HG03469 (cell line): ENCODE results near the gene STAT3.
"Not testable (repeated sequence)": the region's sequence is repeated elsewhere in the genome, so short reads cannot be mapped to it uniquely, and the experiment has no call there.

Experiments used
- ATAC-seq: cut with Tn5 transposase; IDR thresholded peaks from one replicate; pipeline ENCODE4 v1.9.1; 2021; ENCODE audit warnings: mild to moderate bottlenecking, moderate library complexity, moderate number of reproducible peaks; ENCODE audit not compliant: unreplicated experiment

Gene STAT3

DNA sequence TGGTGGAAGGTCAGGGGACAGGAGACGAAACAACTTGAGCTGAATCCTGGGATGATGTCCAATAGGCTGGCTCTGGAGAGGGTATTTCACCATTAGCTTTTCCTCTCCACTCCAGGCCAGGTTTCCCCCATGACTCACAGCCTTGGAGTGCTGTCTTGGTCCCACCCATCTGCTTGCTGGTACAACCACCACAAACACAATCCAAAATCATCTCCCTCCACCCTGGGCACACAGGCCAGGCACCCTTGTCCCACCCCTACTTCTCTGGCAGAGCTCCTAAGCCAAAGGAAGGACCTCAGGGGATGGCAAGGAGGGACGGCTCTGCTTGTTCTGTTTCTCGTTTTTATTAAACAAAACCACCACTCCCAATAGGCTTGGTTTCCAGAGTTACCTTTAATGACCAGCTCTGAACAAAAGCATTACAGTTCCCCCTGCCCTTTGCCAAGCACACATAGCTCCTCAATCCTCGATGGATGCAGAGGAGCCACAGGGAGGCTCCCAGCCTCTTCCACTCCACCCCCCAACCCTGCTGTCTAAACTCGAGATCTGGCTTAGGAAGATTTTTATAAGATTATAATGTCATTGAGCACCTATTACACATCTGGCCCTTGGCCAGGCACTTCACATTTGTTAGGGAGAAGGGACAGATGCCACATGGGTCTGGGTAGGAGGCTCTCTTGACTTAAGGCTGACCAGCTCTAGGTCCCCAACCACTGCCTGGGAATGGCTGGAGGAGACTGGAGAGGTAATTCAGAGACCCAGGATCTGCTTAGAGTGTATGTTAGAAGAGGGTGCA is 21.5 kb upstream of the STAT3 start:
- no peak for ATAC-seq

DNA sequence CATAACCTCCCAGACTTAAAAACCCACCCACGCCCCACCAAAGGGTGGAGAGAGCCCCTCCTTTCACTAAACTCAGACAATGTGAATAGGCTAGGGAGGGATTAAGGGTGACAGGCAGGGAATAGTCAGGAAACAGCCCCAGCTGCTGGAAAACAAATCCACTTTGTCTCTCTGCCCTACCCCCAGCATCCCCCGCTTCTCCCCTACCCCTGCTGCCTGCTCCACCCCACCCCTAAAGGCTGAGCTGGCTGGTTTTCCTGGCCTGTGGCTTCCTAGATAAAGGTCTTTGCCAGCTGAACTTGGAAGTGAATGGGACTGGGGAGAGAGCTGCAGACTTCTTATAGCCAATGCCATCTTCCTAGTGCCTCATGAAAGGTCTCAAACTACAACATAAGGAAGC is 19.8 kb upstream of the STAT3 start:
- no peak for ATAC-seq

DNA sequence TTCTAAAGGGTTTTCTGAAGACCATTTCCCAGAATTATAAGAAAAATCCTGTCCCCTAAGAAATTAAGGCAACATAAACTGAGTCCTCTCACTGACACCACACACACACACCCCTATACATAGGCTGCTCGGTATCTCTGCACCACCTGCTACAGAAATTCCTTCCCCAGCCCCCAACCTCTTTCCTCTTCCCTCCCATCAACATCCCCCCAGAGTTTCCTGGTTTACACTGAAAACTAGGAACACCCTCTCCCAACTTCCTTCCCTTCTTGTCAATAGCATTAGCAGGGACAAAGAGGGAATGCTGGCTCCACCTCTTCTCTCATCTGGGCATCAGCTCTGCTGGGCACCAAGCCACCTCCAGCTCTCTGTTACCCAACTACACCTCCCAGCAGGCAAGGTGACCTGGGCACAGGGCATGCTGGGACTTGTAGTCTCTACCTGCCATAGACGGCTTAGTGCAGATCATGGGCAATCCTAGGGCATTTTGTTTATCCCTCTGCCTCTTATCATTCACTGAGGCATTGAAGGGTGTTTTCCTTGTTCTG is 19.1 kb upstream of the STAT3 start:
- no peak for ATAC-seq

DNA sequence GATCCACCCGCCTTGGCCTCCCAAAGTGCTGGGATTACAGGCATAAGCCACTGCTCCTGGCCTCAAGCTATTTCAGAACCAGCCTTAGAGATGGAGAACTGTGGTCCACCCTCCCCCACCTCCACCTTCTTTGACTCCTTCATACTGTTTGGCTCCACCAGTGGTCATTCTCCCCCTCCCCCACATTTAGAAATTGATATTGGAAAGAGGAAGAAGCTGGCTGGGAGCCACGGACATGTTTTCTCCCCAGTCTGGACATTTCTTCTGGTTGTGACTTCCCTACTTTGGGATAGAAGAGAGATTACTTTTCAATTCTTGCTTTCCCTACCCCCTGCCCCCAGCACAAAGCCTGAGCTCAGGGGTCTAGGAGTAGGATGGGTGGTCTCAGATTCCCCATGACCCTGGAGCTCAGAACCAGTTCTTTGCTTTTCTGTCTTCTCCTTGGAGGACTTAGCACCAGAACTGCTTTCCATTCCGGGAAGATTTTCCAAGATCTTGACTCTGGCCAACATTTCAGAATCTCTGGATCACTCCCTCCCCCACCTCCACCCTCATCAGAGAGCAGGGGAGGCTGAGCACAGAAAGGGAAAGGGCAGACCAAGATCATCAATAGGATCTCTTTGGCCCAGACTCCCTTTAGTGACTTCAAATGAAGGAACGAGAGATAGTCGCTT is 18.5 kb upstream of the STAT3 start:
- ATAC-seq, result no peak

DNA sequence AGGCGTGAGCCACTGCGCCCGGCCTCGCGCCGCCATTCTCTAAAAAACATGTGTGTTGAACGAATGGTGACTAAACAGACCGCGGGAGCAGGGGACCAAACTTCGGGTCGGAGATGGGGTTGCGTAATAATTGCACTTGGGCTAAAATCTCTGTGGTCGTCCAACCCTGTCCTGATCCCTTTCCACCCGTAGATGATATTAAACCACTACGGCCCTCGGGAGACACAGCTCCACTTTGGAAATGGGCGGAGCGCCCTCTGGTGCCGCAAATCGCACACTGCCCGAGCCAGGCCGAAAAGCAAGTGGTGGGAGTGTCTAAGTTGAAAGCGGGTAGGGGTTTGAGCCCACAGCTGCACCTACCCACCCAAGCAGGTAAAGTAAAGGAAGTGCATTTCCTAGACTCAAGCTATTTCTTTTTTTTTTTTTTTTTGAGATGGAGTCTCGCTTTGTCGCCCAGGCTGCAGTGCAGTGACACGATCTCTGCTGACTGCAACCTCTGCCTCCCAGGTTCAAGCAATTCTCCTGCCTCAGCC is 17.8 kb upstream of the STAT3 start:
- ATAC-seq, result no peak

DNA sequence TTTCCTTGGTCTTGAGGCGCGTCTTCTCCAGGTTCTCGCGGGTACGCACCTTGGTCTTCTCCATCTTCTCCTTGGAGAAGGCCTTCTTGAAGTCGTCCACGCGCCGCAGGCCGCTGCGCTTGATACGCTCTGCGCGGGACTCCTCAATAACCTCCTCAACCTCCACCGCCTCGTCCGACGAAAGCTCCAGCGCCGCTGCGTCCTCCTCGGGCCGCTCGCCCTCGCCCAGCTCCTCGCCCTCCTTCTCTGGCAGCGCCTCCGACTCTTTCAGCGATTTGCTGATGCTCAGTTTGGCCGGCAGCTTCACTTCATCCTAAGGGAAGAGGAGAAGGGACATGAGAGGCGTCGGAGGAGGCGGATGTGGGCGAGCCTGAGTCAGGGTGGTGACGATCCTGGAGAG is 16.8 kb upstream of the STAT3 start:
- no peak for ATAC-seq

DNA sequence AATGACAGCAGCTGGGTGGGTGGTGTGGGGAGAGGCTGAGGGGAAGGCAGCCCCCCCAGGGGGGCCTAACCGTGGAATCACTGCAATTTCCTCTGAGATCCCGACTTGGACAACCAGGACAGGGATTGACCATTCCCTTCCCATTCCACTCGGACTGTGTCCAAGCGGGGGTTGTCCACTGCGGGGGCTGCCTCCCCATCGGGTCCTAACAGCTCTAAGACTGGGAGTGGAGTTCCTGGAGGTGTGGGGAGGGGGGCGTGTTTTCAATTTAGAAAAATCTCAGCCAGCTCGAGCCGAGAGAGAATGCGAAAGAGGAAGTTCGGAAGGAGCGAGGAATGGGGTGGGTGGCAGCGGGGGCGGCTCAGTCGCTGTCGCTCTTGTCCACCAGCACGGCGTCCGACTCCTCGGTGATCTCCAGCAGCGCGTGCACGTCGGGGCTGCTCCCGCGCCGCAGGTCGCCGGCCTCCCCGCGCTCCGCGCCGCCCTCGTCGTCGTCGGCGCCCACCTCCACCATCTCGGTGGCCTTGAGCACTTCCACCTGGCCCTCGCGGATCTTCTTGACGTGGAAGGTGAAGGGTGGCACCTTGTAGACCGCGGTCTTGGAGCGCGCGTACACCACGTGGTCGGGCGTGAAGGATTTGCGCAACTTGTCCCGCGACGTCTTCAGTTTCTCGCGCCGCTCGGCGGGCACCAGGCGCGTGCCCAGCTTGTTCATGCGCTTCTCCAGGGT is 16.2 kb upstream of the STAT3 start:
- ATAC-seq, result no peak

DNA sequence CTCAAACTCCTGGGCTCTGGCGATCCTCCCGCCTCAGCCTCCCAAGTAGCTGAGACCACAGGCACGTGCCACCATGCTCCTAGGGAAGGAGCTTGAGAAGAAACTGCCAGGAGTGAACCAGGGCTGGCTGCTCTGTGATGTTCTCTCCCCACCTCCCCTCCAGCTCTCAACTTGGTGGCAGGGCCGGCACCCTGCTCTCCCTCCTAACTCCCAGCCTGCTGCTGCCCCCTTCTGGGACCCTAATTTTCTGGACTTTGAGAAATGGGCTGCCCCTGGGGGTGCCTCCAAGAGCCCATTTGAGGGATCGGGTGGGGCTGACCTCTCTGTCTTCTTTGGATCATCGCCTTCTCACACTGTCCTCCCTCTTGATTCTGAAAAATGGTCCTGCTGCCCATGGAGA is 14.9 kb upstream of the STAT3 start:
- no peak for ATAC-seq

DNA sequence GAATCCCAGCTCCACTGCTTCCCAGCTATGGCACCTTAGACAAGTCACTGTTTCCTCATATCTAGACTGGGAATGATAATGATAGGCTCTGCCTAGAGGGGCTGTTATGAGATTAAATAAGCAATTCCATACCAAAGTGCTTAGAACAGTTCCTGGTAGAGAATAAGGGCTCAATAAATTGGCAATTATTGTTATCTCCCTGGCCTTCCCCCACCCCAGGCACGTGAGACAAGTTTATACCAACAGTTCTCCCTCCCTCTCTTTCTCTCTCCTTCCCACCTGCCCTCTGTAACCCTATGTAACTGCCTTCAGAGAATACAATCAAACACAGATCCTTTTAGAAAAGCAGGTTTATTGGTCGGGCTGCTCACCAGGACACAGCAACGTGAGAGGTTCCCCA is 13.9 kb upstream of the STAT3 start:
- no peak for ATAC-seq

DNA sequence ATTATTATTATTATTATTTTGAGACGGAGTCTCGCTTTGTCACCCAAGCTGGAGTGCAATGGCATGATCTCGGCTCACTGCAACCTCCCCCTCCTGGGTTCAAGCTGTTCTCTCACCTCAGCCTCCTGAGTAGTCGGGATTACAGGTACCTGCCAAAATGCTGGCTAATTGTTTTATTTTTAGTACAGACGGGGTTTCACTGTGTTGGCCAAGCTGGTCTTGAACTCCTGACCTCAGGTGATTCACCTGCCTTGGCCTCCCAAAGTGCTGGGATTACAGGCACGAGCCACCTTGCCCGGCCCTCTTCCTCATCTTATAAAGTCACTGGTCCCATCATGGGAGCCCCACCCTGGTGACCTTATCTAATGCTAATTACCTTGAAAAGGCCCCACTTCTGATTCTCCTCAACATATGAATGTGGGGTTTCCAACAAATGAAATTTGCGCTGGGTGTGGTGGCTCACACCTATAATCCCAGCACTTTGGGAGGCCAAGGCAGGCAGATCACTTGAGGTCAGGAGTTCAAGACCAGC is 12.7 kb upstream of the STAT3 start:
- not testable (repeated sequence) for ATAC-seq

DNA sequence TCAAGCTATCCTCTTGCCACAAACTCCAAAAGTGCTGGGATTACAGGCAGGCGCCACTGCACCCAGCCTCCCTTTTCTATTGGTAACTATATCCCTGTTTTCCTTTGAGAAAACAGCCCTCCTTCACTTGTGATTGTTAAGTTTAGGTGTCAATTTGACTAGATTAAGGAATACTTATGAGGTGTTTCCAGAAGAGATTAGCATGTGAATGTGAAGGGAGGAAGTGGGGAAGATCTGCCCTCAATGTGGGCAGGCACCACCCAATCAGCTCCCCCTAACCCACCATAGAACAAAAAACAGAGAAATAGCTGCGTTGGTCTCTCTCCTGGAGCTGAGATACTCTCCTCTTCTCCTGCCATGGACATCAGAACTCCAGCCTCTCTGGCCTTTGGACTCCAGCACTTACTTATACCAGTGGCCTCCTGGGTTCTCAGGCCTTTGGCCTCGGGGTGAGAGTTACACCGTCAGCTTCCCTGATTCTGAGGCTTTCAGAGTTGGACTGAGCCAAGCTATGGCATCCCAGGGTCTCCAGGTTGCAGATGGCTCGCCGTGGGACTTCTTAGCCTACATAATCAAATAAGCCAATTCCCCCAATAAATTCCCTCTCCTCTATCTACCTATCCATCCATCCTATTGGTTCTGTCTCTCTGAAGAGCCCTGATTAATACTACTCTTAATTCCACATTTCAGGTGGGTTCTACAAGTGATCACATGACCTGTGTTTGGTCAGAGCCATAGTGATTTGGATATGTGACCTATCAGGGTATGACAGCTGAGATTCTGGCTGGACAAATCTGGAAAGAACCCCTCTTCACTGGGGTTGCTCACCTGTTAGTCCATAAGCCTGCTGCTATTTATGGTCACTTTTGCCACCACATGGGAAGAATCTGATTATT is 12.0 kb upstream of the STAT3 start:
- ATAC-seq, result no peak

DNA sequence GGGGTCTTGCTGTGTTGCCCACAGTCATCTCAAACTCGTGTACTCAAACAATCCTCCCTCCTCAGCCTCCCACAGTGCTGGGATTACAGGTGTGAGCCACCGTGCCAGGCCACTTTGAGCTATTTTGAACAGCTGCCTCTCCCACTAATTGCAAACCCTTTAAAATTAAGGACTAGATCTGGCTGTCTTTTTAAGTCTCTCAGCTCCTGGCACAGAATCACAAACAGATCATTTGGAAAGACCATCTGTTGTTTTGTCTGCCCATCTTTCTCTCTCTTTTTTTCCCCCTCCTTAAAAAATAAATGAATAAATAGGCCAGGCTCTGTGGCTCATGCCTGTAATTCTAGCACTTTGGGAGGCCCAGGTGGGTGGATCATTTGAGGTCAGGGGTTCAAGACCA is 10.9 kb upstream of the STAT3 start:
- no peak for ATAC-seq

DNA sequence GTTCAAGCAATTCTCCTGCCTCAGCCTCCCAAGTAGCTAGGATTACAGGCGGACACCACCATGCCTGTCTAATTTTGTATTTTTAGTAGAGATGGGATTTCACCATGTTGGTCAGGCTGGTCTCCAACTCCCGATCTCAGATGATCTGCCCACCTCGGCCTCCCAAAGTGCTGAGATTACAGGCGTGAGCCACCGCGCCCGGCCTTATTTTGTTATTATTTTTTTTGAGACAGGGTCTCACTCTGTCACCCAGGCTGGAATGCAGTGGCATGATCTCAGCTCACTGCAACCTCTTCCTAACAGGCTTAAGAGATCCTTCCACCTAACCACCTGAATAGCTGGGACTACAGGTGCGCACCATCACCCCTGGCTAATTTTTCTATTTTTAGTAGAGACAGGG is 7.4 kb upstream of the STAT3 start:
- not testable (repeated sequence) for ATAC-seq

DNA sequence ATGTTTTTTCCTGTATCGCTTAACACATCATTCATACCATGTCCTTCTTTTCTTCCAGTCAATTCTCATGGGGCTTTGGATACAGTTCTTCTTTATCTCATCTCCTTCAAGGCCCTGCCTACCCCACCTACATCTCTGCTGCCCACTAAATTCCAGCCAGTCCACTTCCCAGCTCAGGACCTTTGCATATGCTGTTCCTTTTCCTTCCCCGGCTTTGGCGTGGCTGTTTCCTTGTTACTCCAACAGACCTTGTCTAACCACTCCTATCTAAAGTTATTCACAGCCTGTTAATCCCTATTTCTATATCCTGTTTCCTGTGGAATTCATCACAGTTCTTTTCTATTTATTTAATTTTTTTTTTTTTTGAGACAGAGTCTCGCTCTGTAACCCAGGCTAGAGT is 6.6 kb upstream of the STAT3 start:
- no peak for ATAC-seq

DNA sequence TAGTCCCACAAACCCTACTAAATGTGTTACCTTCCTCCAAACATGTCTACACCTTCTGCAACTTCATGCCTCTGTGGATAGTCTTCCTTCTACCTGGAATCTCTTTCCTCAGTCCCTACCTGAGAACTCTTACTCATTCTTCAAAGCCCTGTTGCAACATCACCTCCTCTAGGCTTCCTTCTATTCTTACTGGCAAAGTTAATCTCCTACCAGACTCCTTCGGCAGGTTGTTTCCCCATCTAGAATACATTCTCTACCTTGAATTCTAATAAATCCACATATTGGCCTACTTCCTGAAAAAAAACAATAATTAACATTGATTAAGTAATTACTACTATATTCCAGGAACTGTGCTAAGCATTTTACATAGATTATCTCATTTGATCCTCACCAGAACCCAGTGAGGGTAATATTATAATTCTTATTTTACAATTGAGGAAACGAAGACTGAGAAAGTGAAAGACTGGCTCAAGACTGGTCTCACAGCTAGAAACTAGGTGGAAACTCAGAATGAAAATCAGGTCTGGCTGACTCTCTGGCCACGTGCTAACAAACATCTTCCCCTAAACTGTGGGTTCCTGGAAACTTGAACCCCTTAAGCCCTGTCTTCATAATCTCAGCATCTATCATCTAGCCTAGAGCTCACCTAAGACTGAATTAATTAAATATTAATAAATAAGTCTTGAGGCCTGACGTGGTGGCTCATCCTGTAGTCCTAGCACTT is 4.6 kb upstream of the STAT3 start:
- ATAC-seq, result no peak

DNA sequence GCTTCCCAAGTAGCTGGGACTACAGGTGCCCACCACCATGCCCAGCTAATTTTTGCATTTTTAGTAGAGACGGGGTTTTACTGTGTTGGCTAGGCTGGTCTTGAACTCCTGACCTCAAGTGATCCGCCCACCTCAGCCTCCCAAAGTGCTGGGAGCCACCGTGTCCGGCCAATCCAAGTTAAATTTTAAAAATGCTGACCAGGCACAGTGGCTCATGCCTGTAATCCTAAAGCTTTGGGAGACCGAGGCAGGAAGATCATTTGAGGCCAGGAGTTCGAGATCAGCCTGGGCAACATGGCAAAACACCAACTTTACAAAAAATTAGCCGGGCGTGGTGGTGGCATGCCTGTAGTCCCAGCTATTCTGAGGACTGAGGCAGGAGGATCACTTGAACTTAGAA is 3.2 kb upstream of the STAT3 start:
- not testable (repeated sequence) for ATAC-seq

DNA sequence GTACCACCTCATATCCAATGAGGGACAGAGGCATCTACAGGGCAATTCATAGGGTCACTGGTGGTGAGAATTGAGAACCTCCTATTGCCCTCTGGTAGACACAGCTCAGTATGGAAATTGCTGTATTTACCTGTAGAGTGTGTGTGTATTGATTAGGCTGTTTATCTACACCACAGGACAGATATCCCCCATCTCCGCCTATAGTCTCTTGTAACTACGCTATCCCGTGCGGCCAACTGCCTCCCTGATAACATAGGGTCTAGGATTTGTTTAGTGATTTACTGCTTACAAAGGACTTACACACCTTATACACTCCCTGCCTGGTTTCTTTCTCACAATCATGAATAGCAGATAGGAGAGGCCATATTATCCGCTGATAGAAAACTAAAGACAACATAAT is 1.7 kb upstream of the STAT3 start:
- ATAC-seq, result no peak

DNA sequence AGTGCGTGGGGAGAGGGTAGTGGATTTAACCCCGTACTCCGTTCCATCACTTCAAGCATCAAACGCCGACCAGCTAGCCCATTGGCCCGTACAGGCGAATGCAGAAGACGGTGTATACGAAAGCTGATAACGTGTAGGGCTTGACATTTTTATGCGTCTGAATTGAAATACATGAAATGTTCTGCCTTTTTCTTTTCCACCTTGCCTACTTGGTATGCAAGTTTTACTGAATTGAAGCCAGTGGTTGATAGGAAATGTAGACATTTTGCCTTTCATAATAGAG is 834 bp upstream of the STAT3 start:
- peak; percentile 15 for ATAC-seq

DNA sequence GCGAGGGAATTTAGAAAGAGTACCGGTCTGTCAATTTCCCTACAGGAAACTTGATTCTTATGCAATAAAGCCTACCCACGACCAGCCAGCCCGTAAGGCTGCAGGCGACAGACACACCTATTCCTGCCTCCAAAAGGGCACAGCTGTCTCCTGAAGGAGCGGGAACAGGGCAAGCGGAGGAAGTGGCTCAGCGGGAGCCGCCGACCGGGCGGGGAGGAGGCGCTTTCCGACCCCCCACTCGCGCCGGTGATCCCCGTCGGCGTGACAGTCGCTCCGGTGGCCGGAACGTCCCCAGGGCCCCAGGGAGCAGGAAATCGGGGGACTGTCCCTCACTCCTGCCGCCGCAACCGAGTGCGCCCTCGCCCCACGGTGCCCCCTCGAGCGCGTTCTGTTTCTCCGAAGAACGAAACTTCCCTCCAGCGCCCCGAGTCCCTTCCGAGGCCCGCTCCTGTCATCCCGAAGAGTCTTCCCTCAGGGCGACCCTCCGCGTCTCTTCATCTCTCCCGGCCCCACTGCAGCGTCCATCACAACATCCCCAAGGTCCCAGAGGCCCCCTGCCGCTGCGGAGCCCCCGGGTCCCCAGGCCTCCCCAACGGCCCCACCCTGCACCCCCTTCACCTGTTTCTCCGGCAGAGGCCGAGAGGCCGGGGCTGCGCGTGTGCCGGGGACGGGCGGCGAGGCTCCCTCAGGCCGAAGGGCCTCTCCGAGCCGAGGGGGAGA is 421 bp downstream of the STAT3 start:
- ATAC-seq, result no peak
